ENCODE measurements around the gene TMED4. TPM values are rescaled to one million over a fixed set of nuclear protein-coding genes. Genes with fewer than 3 reads are reported as not detected.

The TMED4 gene
- total and polyA plus RNA-seq, 3 donors from 2014 or later = 77.8 to 236 (median 164) TPM

GRCh38 chr7:44534501-44534900, 47.5 kb downstream of the TMED4 start:
- 59 to 95% methylated on average over 4 to 7 of the region's 7 CpGs for WGBS, 2 donors
- Histone ChIP-seq H3K4me1 (no peaks in the 10 kb centered on the region), H3K36me3 (ENCODE audit: low read depth, missing control alignments) (no peaks in the 10 kb centered on the region), H3K27me3 (no peaks in the 10 kb centered on the region), H3K4me3 (no peak overlapping the region), H3K9me3 (no peaks in the 10 kb centered on the region), H3K27ac (no peak overlapping the region)
- DNase-seq = no peak
- intact Hi-C loops (cut with DNase I; ENCODE audit: low total_unique reads) = no loop called here
- TF ChIP-seq CTCF (IDR thresholded peaks at IDR 0.05) = peak in 1 of 3 experiments; percentile 41
- no peak for TF ChIP-seq POLR2A (IDR thresholded peaks at IDR 0.05)

DNA sequence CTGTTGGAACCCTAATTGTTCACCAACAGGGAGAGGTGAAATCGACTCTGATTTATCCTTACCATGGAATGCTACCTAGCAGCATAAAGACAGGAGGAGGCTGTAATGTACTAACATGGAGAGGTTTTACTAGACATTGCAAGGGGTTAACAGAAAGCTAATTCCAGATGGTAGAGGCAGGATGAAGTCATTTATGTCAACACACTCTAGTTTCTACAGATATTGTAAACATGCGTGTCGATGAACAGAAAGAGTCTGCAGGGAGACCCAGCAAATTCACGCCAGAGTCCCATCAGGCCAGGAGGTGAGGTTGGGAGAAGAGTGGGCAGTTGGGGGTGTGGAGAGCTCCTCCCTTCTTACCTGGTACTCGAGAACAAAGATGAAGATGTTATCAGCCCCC, 47.9 kb downstream of the TMED4 start:
- WGBS, 2 donors = 82 to 84% methylated on average over 5 of the region's 5 CpGs

DNA sequence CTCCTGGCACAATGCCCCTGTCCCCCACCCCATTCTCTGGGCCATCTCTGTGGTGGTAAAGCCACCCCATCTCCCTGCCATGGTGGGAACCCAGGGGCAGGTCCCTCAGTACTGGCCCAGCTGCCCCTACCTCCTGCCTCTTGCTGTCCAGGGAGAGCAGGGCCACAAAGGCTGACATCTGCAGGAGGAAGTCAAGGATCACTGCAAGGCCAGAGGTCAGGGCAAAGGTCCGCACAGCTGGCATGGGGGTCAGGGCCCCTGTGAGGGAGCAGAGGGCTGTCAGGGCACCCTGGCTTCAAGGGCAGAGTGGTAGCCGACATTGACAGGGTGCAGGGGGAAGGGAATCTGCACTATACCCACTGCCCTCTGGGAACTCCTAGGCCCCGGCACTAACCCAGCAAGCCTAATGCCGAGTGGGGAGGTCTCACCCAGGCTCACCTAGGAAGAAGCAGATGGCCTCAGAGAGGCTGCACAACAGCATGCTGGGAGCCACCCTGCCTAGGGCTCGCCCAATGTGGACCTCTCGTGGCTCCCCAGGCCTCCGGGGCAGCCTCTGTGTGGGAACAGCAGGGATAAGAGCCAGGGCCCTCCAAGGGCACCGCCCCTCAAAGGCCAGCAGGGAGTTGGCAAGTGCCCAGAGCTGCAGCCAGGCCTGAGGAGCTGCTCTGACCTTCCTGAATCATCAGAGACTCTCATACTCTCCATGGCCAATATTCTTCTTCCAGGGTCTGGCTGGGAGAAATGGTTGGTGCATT, 48.6 kb downstream of the TMED4 start:
- Histone ChIP-seq H3K27me3 (no peaks in the 10 kb centered on the region), H3K4me3 (no peak overlapping the region), H3K4me1 (no peaks in the 10 kb centered on the region), H3K36me3 (ENCODE audit: low read depth, missing control alignments) (no peaks in the 10 kb centered on the region), H3K27ac (no peak overlapping the region), H3K9me3 (no peaks in the 10 kb centered on the region)
- no peak for DNase-seq
- TF ChIP-seq POLR2A (IDR thresholded peaks at IDR 0.05) (no peak), CTCF (IDR thresholded peaks at IDR 0.05) (no peak)
- WGBS, 2 donors = 80% methylated on average over 6 to 8 of the region's 8 CpGs
- intact Hi-C loops (cut with DNase I; ENCODE audit: low total_unique reads) = no loop called here

More for the DNA sequence above, 47.9 kb downstream of the TMED4 start:
- no peaks in the 10 kb centered on the region for H3K4me1 ChIP-seq
- no peaks in the 10 kb centered on the region for H3K36me3 ChIP-seq (ENCODE audit: low read depth, missing control alignments)
- no peak overlapping the region for H3K27ac ChIP-seq
- no peak for TF ChIP-seq POLR2A (IDR thresholded peaks at IDR 0.05)
- no peak for TF ChIP-seq CTCF (IDR thresholded peaks at IDR 0.05)
- no peak for DNase-seq
- intact Hi-C loops (cut with DNase I; ENCODE audit: low total_unique reads) = no loop called here
- H3K4me3 ChIP-seq = no peak overlapping the region
- H3K9me3 ChIP-seq = no peaks in the 10 kb centered on the region
- no peaks in the 10 kb centered on the region for H3K27me3 ChIP-seq

GRCh38 chr7:44531421-44532380, 50.3 kb downstream of the TMED4 start:
- intact Hi-C loops (cut with DNase I; ENCODE audit: low total_unique reads) = no loop called here
- no peaks in the 10 kb centered on the region for H3K27me3 ChIP-seq
- no peaks in the 10 kb centered on the region for H3K4me1 ChIP-seq
- H3K9me3 ChIP-seq = no peaks in the 10 kb centered on the region
- WGBS, 2 donors = 84 to 86% methylated on average over 10 to 17 of the region's 17 CpGs
- no peak for DNase-seq
- no peaks in the 10 kb centered on the region for H3K36me3 ChIP-seq (ENCODE audit: low read depth, missing control alignments)
- TF ChIP-seq CTCF (IDR thresholded peaks at IDR 0.05) (no peak), POLR2A (IDR thresholded peaks at IDR 0.05) (no peak)
- no peak overlapping the region for H3K27ac ChIP-seq
- H3K4me3 ChIP-seq = no peak overlapping the region
